Brain pericyte (primary cell): ENCODE measurements around the gene C10orf95.

Experiments
- DNase-seq: peaks from one replicate; pipeline ENCODE4 v3.0.0-alpha.2; 2012; ENCODE audit warnings: low read depth, low spot score

C10orf95 gene

DNA sequence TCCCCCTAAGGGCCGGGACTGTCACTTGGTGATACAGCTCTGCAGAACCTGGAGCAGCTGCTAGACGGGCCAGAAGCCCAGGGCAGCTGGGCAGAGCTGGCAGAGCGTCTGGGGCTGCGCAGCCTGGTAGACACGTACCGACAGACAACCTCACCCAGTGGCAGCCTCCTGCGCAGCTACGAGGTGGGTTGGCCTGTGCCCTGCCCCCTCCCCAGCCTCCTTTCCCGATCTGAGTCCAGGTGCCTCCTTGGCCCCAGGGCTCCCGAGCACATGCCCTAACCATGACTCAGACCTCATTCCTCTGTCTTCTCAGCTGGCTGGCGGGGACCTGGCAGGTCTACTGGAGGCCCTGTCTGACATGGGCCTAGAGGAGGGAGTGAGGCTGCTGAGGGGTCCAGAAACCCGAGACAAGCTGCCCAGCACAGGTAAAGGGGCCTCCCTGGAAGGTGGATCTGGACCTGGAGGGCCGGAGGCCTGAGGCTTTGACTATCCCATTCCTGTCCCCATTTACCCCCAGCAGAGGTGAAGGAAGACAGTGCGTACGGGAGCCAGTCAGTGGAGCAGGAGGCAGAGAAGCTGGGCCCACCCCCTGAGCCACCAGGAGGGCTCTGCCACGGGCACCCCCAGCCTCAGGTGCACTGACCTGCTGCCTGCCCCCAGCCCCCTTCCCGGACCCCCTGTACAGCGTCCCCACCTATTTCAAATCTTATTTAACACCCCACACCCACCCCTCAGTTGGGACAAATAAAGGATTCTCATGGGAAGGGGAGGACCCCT is 49.4 kb downstream of the C10orf95 start:
- no peak for DNase-seq

DNA sequence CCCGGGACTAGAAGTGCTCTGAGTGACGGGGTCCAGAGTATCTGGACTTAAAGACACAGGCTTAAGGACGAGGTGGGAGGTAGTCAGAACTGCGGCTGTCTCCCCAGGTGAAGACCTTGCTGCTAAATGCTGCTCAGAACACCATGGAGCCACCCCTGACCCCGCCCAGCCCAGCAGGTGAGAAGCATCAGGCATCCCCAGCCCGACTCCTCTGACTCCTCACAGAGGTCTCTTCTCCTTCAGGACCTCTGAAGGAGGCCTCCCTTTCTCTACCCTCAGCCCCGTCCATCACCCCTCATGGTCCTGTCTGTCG is 50.0 kb downstream of the C10orf95 start:
- no peak for DNase-seq

DNA sequence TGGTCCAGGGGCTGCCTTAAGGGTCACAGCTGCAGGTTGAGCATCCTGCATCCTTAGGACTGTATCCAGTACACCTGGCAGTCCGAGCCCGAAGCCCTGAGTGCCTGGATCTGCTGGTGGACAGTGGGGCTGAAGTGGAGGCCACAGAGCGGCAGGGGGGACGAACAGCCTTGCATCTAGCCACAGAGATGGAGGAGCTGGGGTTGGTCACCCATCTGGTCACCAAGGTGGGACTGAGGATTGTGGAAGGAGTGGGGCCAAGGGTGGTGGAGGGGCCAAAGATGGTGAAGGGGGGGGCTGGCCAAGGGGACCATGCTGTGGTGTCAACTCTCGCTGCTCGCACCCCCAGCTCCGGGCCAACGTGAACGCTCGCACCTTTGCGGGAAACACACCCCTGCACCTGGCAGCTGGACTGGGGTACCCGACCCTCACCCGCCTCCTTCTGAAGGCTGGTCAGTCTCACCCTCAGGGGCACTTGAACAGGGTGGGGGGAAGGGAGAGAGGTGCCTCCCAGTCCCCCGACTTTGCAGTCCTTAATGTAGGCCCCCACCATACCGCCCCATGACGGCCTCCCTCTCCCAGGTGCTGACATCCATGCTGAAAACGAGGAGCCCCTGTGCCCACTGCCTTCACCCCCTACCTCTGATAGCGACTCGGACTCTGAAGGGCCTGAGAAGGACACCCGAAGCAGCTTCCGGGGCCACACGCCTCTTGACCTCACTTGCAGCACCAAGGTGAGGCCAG is 50.6 kb downstream of the C10orf95 start:
- DNase-seq: no peak

DNA sequence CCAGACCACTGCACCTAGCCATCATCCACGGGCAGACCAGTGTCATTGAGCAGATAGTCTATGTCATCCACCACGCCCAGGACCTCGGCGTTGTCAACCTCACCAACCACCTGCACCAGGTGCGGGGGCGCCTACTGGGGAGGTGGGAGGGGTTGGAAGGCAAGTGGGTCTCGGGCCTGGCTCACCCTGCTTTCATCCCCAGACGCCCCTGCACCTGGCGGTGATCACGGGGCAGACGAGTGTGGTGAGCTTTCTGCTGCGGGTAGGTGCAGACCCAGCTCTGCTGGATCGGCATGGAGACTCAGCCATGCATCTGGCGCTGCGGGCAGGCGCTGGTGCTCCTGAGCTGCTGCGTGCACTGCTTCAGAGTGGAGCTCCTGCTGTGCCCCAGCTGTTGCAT is 51.3 kb downstream of the C10orf95 start:
- no peak for DNase-seq
